GM18526 (cell line): ENCODE results near the gene ANKRD33B.

Experiments used
- POLR2A ChIP-seq: IDR thresholded peaks from 3 replicates; pipeline ENCODE4 v1.6.1; 2011; ENCODE audit not compliant: insufficient read length; ENCODE audit errors: extremely low read depth

Gene ANKRD33B

GRCh38 chr5:10610058-10610457, 46.2 kb downstream of the ANKRD33B start:
- TF ChIP-seq POLR2A, result no peak

DNA sequence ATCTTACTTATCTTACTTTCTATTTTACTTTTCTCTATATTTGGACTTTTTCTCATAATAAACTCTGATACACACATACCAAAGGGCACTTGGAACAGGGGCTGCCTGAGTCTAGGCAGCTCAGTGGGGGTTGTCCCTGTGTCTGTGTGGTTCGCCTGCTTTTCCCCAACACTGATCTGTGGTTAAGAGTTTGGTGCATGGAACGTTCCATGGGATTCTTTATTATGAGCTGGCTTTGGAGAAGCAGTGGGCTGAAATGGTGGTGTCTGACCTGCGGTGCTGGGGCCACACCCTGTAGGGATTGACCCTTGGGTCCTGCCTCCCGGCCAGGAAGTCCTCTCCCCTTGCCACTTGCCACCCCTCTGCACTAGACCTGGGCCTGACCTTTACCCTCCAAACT, 47.4 kb downstream of the ANKRD33B start:
- TF ChIP-seq POLR2A, result no peak

- no peak for TF ChIP-seq POLR2A
Measured at GRCh38 chr5:10612251-10612650, 48.4 kb downstream of the ANKRD33B start.

DNA sequence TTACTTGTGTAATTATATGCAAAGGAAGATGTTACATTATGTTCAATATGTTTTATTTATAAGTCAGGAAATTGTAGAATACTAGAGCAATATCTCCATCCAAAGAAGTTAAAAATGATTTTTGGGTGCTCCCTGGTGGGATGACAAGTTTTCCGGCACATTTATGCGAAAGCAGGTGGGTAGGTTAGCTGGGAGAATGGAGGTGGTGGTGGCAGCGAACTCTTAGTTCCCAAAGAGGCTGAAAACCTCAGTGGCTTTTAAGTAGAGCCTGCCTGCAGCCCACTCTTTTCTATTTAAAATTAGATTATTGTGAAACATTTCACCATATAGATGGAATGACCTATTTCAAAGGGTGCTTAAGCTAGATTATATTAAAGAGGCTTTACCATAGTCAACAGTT, 51.8 kb downstream of the ANKRD33B start:
- TF ChIP-seq POLR2A, result no peak

GRCh38 chr5:10617103-10617502, 53.2 kb downstream of the ANKRD33B start:
- no peak for TF ChIP-seq POLR2A

DNA sequence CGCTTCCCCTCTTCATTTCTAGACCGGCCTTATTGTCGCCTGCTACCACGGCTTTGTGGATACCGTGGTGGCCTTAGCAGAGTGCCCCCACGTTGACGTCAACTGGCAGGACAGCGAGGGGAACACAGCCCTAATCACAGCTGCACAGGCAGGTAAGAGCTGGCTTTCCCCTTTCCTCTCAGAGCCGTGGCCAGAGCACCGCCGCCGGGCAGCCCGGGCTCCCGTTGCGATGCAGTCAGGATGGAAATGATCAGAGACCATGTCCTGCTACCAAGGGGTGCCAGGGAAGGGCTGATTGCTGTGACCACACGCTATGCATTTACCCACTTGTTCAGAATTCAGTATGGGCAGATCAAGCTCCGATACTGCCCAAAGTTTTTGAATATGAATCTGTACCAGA, 54.4 kb downstream of the ANKRD33B start:
- no peak for TF ChIP-seq POLR2A

- TF ChIP-seq POLR2A, result no peak
Measured at GRCh38 chr5:10619649-10620048, 55.8 kb downstream of the ANKRD33B start.

GRCh38 chr5:10620346-10620745, 56.5 kb downstream of the ANKRD33B start:
- TF ChIP-seq POLR2A, result no peak

- no peak for TF ChIP-seq POLR2A
Measured at GRCh38 chr5:10621832-10622231, 58.0 kb downstream of the ANKRD33B start.

- no peak for TF ChIP-seq POLR2A
Measured at GRCh38 chr5:10622810-10623209, 58.9 kb downstream of the ANKRD33B start.

DNA sequence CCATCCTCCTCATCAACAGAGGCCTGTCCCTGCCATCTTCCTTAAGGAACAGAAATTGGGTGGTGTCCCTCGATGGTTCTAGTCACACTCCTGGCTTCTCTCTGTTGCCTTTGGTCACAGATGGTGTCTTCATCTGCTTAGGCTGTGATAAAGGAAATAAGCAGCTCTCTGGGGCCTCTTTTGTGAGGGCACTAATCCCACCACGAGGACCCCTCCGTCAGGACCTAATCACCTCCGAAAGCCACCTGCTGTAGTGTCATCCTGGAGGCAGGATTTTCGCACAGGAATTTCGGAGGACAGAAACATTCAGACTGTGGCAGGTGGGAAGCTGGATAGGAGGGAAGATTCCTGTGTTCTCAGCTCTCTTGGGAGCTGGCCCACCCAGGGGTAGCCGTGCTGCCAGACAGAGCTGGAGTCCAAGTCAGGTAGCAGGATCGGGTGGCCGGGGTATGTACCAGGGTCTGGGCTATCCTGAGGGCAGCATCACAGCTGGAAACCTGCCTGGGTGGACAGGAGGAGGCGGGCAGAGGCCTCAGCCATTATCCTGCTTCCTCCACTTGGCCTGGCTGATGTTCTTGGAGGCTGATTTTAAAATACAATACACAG, 59.5 kb downstream of the ANKRD33B start:
- no peak for TF ChIP-seq POLR2A

DNA sequence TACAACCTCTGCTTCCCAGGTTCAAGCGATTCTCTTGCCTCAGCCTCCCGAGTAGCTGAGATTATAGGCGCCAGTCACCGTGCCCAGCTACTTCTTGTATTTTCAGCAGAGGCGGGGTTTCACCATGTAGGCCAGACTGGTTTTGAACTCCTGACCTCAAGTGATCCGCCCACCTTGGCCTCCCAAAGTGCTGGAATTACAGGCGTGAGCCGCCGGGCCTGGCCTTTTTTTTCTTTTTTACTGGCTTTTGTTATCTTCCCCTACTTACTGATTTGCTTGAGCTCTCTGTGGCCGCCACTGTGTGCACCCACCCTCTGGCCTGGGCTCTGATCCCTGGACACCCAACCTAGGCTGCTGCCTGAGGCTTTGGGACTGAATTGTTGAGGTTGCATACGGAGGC, 60.3 kb downstream of the ANKRD33B start:
- TF ChIP-seq POLR2A, result no peak

DNA sequence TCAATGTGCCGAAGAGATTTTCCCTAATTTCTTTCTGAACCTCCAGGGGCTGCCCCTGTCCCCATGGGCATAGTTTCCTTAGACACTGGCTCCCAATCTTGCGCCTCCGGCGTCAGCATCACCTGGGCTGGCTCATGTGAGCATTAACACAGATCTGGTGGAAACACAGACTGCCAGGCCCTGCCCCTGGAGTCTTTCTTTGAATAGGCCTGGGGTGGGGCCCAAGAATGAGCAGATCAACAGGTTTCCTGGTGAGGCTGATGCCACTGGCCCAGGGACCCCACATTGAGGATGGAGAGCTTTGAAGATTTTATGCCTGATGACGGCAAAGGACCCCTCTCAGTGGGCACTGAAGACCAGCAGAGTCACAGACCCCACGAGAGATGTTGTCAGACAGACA, 60.8 kb downstream of the ANKRD33B start:
- TF ChIP-seq POLR2A, result no peak

- TF ChIP-seq POLR2A, result no peak
Measured at GRCh38 chr5:10625700-10626472, 62.0 kb downstream of the ANKRD33B start.

GRCh38 chr5:10626473-10627013, 62.7 kb downstream of the ANKRD33B start:
- no peak for TF ChIP-seq POLR2A

GRCh38 chr5:10627160-10627701, 63.4 kb downstream of the ANKRD33B start:
- no peak for TF ChIP-seq POLR2A

DNA sequence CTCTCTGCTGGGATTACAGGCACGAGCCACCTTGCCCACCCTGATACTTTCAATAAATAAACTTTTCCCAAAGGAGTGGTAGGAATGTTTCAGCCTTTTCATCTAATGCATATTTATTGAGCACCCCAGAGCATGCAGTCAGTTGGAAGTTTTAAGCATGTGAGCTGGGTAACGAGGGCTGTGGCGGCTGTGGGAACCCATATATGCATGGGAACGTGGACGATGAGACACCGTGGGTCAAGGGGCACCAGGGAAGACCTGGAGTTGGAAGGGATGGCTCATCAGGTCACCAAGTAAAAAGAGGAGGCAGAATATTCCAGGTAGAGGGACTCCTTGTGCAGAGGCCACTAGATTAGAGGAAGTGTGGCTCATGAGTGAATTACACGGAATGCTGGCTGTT, 64.7 kb downstream of the ANKRD33B start:
- TF ChIP-seq POLR2A, result no peak

DNA sequence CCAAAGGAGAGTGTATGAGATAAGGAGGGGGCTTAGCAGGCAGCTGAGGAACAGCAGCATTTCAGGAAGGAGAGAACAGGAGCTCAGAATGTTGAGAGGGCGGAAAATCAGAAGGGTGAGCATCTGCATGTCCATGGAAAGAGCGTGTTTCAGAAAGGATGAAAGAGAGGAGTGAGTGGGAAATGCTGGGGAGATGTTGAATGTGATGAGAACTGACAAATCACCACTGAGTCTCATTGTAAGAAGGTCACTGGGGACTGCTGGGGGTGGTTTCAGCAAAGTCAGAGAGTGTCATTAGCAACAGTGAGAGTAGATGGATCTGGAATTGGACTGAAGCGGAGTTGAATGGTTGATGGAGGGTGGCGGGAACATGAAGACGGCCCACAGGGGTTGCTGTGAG, 65.8 kb downstream of the ANKRD33B start:
- TF ChIP-seq POLR2A, result no peak
